ENCODE data around the gene TSC2. TPM values are rescaled to one million over a fixed set of nuclear protein-coding genes. Genes with fewer than 3 reads are reported as not detected.

Gene TSC2
- total and polyA plus RNA-seq, 2 of the 13 experiments (the other 11 are each of a cell fraction or from before 2014, with no cell fraction given), result 19.6 to 40.4 TPM

DNA sequence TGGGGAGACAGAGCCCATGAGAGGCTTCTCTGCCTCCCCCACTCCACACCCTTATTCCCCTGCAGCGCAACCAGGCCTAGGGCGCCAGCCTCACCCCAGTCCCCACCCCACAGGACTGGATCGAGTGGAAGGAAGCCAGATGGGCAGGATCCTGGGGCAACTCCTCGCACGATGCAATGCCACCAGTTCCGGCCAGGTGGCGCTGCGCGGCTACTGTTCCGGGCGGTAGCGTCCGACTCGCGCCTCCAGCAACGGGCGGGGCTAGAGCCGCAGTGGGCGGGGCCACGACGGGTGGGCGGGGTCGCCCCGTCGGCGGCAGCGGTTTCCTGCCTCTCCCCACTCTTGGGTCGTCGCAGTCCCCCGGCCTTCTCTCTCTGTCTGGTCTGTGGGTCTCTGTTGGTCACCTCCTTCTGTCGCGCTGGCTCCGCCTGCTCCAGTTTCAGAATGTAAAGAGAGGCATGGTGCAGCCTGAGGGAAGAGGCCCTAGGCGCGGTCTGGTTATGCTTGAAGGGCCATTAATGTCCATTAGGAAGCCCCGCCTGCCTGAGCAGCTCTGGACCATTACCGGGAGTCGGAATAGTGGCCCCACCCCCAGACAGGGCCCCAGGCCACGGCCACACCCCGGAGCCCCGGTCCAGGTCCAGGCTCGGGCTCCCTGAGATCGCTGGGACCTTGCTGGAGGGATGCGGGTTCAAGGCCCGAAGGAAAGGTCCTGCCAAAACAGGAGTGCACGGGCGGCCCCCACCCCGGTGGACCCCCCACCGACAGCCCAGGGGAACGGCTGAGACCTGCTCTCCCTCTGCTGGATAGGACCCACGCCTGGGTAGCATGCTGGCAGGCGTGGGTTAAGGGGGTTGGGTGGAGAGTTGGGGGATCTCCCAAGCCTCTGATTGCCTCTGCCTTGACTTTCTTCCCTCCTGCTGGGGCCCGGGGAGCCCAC is 24.4 kb upstream of the TSC2 start (continued):
- TF ChIP-seq, protein P1, sequence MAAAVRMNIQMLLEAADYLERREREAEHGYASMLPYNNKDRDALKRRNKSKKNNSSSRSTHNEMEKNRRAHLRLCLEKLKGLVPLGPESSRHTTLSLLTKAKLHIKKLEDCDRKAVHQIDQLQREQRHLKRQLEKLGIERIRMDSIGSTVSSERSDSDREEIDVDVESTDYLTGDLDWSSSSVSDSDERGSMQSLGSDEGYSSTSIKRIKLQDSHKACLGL (CRISPR knock-in tag; IDR thresholded peaks at IDR 0.05), result 0 out of 2 replicates have a peak, but pooled peaks have one; percentile 33
- TF ChIP-seq CBFB (CRISPR knock-in tag; IDR thresholded peaks at IDR 0.05) (peak; percentile 46; the same call in 1 of the 2 replicates), RFX5 (IDR thresholded peaks at IDR 0.05; ENCODE audit: low read depth, low read length) (no peak), ZNF776 (CRISPR knock-in tag; IDR thresholded peaks at IDR 0.05) (0 out of 2 replicates have a peak, but pooled peaks have one; percentile 62), ZNF33A (CRISPR knock-in tag; IDR thresholded peaks at IDR 0.05; ENCODE audit: borderline replicate concordance) (no peak), ATAD3A (CRISPR knock-in tag; IDR thresholded peaks at IDR 0.05) (no peak), ZNF33B (CRISPR knock-in tag; IDR thresholded peaks at IDR 0.05) (0 out of 2 replicates have a peak, but pooled peaks have one; percentile 48), MIER3 (CRISPR knock-in tag; IDR thresholded peaks at IDR 0.05; ENCODE audit: borderline replicate concordance) (no peak; the same call in none of the 2 replicates), MAZ (IDR thresholded peaks at IDR 0.05; ENCODE audit: borderline replicate concordance, low read depth, low read length) (peak; percentile 84), MAZ (CRISPR knock-in tag; IDR thresholded peaks at IDR 0.05; ENCODE audit: low read depth) (peak; percentile 95), ZNF263 (CRISPR knock-in tag; IDR thresholded peaks at IDR 0.05) (no peak)
- TF ChIP-seq, protein P2, sequence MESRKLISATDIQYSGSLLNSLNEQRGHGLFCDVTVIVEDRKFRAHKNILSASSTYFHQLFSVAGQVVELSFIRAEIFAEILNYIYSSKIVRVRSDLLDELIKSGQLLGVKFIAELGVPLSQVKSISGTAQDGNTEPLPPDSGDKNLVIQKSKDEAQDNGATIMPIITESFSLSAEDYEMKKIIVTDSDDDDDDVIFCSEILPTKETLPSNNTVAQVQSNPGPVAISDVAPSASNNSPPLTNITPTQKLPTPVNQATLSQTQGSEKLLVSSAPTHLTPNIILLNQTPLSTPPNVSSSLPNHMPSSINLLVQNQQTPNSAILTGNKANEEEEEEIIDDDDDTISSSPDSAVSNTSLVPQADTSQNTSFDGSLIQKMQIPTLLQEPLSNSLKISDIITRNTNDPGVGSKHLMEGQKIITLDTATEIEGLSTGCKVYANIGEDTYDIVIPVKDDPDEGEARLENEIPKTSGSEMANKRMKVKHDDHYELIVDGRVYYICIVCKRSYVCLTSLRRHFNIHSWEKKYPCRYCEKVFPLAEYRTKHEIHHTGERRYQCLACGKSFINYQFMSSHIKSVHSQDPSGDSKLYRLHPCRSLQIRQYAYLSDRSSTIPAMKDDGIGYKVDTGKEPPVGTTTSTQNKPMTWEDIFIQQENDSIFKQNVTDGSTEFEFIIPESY (CRISPR knock-in tag; IDR thresholded peaks at IDR 0.05), result peak; percentile 82
- TF ChIP-seq, protein P3, sequence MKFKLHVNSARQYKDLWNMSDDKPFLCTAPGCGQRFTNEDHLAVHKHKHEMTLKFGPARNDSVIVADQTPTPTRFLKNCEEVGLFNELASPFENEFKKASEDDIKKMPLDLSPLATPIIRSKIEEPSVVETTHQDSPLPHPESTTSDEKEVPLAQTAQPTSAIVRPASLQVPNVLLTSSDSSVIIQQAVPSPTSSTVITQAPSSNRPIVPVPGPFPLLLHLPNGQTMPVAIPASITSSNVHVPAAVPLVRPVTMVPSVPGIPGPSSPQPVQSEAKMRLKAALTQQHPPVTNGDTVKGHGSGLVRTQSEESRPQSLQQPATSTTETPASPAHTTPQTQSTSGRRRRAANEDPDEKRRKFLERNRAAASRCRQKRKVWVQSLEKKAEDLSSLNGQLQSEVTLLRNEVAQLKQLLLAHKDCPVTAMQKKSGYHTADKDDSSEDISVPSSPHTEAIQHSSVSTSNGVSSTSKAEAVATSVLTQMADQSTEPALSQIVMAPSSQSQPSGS (CRISPR knock-in tag; IDR thresholded peaks at IDR 0.05), result peak; percentile 66; the same call in 1 of the 2 replicates
- TF ChIP-seq, protein P4, sequence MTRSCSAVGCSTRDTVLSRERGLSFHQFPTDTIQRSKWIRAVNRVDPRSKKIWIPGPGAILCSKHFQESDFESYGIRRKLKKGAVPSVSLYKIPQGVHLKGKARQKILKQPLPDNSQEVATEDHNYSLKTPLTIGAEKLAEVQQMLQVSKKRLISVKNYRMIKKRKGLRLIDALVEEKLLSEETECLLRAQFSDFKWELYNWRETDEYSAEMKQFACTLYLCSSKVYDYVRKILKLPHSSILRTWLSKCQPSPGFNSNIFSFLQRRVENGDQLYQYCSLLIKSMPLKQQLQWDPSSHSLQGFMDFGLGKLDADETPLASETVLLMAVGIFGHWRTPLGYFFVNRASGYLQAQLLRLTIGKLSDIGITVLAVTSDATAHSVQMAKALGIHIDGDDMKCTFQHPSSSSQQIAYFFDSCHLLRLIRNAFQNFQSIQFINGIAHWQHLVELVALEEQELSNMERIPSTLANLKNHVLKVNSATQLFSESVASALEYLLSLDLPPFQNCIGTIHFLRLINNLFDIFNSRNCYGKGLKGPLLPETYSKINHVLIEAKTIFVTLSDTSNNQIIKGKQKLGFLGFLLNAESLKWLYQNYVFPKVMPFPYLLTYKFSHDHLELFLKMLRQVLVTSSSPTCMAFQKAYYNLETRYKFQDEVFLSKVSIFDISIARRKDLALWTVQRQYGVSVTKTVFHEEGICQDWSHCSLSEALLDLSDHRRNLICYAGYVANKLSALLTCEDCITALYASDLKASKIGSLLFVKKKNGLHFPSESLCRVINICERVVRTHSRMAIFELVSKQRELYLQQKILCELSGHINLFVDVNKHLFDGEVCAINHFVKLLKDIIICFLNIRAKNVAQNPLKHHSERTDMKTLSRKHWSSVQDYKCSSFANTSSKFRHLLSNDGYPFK (CRISPR knock-in tag; IDR thresholded peaks at IDR 0.05; ENCODE audit: borderline replicate concordance), result no peak; the same call in 1 of the 2 replicates
- TF ChIP-seq, protein P5, sequence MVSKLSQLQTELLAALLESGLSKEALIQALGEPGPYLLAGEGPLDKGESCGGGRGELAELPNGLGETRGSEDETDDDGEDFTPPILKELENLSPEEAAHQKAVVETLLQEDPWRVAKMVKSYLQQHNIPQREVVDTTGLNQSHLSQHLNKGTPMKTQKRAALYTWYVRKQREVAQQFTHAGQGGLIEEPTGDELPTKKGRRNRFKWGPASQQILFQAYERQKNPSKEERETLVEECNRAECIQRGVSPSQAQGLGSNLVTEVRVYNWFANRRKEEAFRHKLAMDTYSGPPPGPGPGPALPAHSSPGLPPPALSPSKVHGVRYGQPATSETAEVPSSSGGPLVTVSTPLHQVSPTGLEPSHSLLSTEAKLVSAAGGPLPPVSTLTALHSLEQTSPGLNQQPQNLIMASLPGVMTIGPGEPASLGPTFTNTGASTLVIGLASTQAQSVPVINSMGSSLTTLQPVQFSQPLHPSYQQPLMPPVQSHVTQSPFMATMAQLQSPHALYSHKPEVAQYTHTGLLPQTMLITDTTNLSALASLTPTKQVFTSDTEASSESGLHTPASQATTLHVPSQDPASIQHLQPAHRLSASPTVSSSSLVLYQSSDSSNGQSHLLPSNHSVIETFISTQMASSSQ (IDR thresholded peaks at IDR 0.05; ENCODE audit: low read depth), result no peak
- TF ChIP-seq, protein P5 (CRISPR knock-in tag; IDR thresholded peaks at IDR 0.05; ENCODE audit: borderline replicate concordance), result no peak; the same call in 1 of the 2 replicates
